ENCODE results near the gene WNT3A. TPM values are rescaled to one million over a fixed set of nuclear protein-coding genes. Genes with fewer than 3 reads are reported as not detected.

WNT3A gene
- total RNA-seq, 1 donor from 2014 or later, result not detected

DNA sequence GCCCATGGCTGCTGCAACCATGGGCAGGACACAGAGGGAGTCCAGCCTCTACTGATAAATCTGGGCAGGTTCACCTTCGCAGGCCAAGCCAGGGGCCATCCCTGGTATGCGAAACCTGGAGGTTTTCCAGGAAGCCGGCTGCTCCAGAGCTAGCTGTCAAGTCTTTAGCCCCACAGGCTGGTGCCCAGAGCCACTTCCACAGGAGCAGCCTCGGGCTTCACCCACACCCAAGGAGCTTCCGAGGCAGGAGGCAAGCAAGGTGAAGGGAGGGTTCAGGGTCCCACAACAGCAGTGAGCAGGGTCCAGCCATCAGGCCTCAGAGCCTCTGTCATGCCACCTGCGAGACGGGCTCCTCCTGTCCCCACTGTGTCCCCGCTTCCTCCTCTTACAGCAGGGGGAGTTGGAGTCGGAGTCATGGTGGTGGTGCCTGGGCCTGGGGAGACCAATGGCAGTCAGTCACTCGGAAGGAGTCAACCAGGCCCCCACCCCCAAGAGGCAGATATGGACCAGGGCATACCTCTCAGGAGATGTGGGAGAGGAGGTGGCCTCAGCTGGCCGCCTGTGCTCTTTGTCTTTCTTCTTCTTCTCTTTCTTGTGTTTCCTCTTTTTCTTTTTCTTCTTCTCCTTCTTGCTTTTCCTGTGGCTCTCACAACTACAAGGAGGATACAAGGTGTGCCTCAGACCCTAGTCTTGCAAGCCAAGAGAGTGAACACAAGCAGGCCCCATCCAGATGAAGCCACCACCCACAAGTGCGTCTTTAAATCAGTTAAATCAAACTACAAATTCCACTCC, 94.2 kb downstream of the WNT3A start:
- Histone ChIP-seq H3K27ac (no peak overlapping the region), H3K36me3 (peaks cover 0 to 44% of the 10 kb centered on the region in 2 donors), H3K4me1 (peaks cover 43% of the 10 kb centered on the region), H3K9me3 (no peaks in the 10 kb centered on the region), H3K4me3 (peak overlapping the region in 1 of 2 donors; percentile 83), H3K27me3 (no peaks in the 10 kb centered on the region)
- no peak for DNase-seq (ENCODE audit: extremely low spot score in 2 of 2)
- intact Hi-C loops (cut with DNase I), result no loop called here
- TF ChIP-seq, protein P1, sequence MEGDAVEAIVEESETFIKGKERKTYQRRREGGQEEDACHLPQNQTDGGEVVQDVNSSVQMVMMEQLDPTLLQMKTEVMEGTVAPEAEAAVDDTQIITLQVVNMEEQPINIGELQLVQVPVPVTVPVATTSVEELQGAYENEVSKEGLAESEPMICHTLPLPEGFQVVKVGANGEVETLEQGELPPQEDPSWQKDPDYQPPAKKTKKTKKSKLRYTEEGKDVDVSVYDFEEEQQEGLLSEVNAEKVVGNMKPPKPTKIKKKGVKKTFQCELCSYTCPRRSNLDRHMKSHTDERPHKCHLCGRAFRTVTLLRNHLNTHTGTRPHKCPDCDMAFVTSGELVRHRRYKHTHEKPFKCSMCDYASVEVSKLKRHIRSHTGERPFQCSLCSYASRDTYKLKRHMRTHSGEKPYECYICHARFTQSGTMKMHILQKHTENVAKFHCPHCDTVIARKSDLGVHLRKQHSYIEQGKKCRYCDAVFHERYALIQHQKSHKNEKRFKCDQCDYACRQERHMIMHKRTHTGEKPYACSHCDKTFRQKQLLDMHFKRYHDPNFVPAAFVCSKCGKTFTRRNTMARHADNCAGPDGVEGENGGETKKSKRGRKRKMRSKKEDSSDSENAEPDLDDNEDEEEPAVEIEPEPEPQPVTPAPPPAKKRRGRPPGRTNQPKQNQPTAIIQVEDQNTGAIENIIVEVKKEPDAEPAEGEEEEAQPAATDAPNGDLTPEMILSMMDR (IDR thresholded peaks at IDR 0.05), result no peak
- TF ChIP-seq POLR2A (IDR thresholded peaks at IDR 0.05) (no peak), POLR2AphosphoS5 (IDR thresholded peaks at IDR 0.05; ENCODE audit: insufficient read depth in 1 of 2, low read depth in 1 of 2) (no peak)

DNA sequence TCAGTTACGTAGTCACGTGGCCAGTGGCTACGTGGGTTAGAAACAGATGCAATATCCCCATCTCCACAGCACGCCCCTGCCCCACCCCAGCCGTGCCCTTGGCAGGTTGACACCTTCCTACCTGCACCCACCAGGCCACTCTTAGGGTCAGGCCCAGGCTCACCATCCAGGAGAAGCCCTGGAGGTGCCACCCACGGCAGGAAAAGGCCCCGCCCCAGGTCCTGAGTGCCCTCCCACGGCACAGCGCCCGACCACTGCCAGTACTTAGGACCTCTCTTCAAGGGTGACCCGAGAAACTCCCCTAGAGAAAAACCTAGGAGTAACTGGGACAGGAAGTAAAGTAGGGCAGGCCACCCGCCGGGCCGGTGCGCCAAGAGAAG, 94.8 kb downstream of the WNT3A start:
- peak overlapping the region; percentile 83 to 93 for H3K4me3 ChIP-seq
- intact Hi-C loops (cut with DNase I), result no loop called here
- no peaks in the 10 kb centered on the region for H3K9me3 ChIP-seq
- H3K36me3 ChIP-seq, result peaks cover 0 to 43% of the 10 kb centered on the region in 2 donors
- DNase-seq (ENCODE audit: extremely low spot score in 2 of 2), result peak in 1 of 2 donors; percentile 87
- H3K4me1 ChIP-seq, result peaks cover 37% of the 10 kb centered on the region
- no peaks in the 10 kb centered on the region for H3K27me3 ChIP-seq
- TF ChIP-seq, protein P1 (IDR thresholded peaks at IDR 0.05), result no peak
- TF ChIP-seq POLR2AphosphoS5 (IDR thresholded peaks at IDR 0.05; ENCODE audit: insufficient read depth in 1 of 2, low read depth in 1 of 2) (no peak), POLR2A (IDR thresholded peaks at IDR 0.05) (no peak)
- H3K27ac ChIP-seq, result peak overlapping the region; percentile 91

DNA sequence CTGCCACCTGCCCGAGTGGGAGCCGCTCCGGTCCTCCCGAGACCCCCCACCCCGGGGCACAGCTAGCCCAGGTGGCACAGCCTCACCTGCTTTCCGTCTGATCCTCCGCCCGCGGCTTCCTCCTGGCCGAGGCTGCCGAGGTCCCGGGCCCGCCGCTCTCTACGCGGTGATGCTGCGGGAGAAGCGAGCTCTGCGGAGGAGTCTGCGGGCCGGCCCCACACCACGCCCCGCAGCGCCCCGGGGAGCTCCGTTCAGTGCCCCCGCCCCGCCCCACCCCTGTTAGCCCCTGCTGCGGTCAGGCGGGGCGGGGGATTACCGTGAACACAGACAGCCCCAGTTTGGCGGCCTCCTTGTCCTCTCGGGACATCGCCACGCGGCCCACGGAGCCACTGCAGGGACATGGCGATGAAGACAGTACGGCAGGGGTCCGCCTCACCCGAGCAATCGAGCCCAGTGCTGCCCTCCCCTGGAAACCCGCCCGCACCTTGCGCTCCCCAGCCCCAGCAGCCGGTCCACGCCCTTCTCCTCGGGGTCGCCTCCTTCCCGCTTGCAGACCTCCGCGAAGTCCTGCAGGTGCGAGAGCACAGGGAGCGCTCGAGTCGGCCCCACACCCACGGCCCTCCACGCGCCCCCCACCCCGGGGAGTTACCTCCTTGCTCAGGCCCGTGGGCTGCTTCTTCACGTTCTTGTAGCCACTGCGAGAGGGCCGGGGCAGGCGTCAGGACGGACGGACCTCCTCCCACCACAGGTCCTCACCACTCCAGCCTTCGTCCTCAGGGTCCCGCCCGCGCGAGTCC, 95.4 kb downstream of the WNT3A start:
- intact Hi-C loops (cut with DNase I), result no loop called here
- Histone ChIP-seq H3K4me3 (peak overlapping the region; percentile 83 to 93), H3K4me1 (peaks cover 32% of the 10 kb centered on the region), H3K27me3 (no peaks in the 10 kb centered on the region), H3K36me3 (peaks cover 0 to 43% of the 10 kb centered on the region in 2 donors), H3K9me3 (no peaks in the 10 kb centered on the region), H3K27ac (peak overlapping the region; percentile 91)
- no peak for DNase-seq (ENCODE audit: extremely low spot score in 2 of 2)
- TF ChIP-seq POLR2A (IDR thresholded peaks at IDR 0.05) (no peak), POLR2AphosphoS5 (IDR thresholded peaks at IDR 0.05; ENCODE audit: insufficient read depth in 1 of 2, low read depth in 1 of 2) (no peak)
- TF ChIP-seq, protein P1 (IDR thresholded peaks at IDR 0.05), result no peak

DNA sequence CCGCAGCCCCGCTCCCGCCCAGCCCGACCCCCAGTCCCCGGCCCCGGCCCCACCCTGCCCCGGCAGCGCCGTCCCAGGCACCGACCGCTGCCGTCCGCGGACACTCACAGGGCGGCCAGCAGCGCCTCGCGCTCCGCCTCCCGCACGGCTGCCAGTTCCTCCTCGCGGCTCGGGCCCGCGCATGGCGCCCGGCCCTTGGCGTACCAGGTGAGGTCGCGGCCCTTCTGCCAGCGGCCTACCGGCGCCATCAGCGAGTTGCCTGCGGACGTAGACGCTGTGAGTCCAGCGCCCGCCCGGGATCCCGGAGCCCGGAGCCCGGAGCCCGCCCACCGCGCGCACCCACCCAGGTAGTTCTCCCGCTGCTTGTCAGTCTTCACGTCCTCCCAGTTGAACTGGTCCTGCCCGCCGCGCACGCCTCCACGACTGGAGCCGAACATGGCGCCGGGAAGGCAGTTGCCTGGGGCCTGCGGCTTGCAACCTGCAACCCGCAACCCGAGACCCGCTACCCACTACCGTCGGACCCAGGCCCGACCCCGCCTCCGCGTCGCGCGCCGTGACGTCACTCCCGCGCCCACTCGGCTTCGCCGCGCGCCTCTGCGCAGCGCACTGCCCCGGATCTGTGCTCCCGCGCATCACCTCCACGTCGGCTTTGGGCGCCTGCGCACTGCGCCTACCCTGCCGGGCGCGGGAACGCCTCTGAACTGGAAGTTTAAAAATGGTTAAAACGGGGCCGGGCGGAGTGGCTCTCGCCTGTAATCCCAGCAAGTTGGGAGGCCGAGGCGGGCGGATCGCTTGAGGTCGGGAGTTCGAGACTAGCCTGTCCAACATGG, 96.2 kb downstream of the WNT3A start, which contains the start of gene C1orf35:
C1orf35 (minus strand) TSS at position 535 of the 830 bp plus-strand sequence; CDS start at position 437, 98 bp downstream.
- H3K9me3 ChIP-seq, result no peaks in the 10 kb centered on the region
- no peaks in the 10 kb centered on the region for H3K27me3 ChIP-seq
- intact Hi-C loops (cut with DNase I), result no loop called here
- no peak for DNase-seq (ENCODE audit: extremely low spot score in 2 of 2)
- H3K4me3 ChIP-seq, result peak within 1 kb of the TSS; percentile 83 to 93
- peak within 1 kb of the TSS; percentile 91 for H3K27ac ChIP-seq
- H3K4me1 ChIP-seq, result peaks cover 32% of the 10 kb centered on the region
- peaks cover 0 to 40% of the 10 kb centered on the region in 2 donors for H3K36me3 ChIP-seq
- TF ChIP-seq, protein P1 (IDR thresholded peaks at IDR 0.05), result peak in 1 of 3 experiments; percentile 4
- TF ChIP-seq POLR2AphosphoS5 (IDR thresholded peaks at IDR 0.05; ENCODE audit: insufficient read depth in 1 of 2, low read depth in 1 of 2), result peak; percentile 87 to 89
- peak in 1 of 2 donors; percentile 48 for TF ChIP-seq POLR2A (IDR thresholded peaks at IDR 0.05)

Data from vagina (tissue), 2 donors.